WERI-Rb-1 (cell line): ENCODE measurements around the gene NTNG1.

Experiments
- DNase-seq: peaks from one replicate; pipeline ENCODE4 v3.0.0-alpha.2; 2020
- H3K27ac ChIP-seq: fragments of 250-450 bp; sonication (Bioruptor Pico); 2 replicates; pipeline ENCODE4 v1.5.1; 2020; ENCODE audit warnings: mild to moderate bottlenecking, moderate library complexity
- H3K27me3 ChIP-seq: fragments of 250-450 bp; sonication (Bioruptor Pico); 2 replicates; pipeline ENCODE4 v1.5.1; 2021; ENCODE audit warnings: mild to moderate bottlenecking, low read depth, moderate library complexity; ENCODE audit not compliant: insufficient read depth, severe bottlenecking
- H3K36me3 ChIP-seq: fragments of 250-450 bp; sonication (Bioruptor Pico); 2 replicates; pipeline ENCODE4 v1.5.1; 2020; ENCODE audit warnings: mild to moderate bottlenecking, moderate library complexity
- H3K4me3 ChIP-seq: 2 replicates; pipeline ENCODE4 v1.5.1; 2011; ENCODE audit warnings: low read depth, mild to moderate bottlenecking, control low read depth, low read length
- H3K9me3 ChIP-seq: fragments of 250-450 bp; sonication (Bioruptor Pico); 2 replicates; pipeline ENCODE4 v1.5.1; 2021; ENCODE audit warnings: mild to moderate bottlenecking, moderate library complexity; ENCODE audit not compliant: severe bottlenecking
- TF ChIP-seq, protein P1 (sequence below): IDR thresholded peaks from 2 replicates; pipeline ENCODE4 v1.5.1; 2011; ENCODE audit warnings: low read depth, mild to moderate bottlenecking, control low read depth, inconsistent platforms, low read length

NTNG1 gene

GRCh38 chr1:107318932-107319331 lies 178.1 kb downstream of the NTNG1 start:
- DNase-seq, result peak; percentile 11

DNA sequence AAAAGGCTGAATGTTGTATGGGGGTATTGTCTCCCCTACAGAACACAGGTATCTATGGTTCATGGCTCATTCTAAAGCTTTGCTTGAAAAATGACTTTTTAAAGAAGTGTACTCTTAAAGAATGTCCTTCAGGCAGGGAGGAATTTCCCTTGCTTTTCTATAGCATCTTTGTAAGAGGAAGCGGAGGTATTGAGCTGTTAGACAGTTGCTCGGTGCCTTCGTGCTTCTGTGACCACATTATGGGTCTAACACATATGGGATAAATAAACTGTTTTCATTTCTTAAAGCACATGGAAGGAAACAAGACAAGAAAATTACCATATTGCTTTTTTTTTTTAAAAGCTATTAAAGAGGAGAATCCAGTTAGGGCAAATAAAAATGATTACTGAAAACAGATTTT lies 182.9 kb downstream of the NTNG1 start:
- Histone ChIP-seq H3K9me3 (no peaks in the 10 kb centered on the region), H3K27ac (no peak overlapping the region), H3K27me3 (no peaks in the 10 kb centered on the region), H3K36me3 (no peaks in the 10 kb centered on the region), H3K4me3 (no peak overlapping the region)
- DNase-seq, result no peak
- TF ChIP-seq, protein P1, sequence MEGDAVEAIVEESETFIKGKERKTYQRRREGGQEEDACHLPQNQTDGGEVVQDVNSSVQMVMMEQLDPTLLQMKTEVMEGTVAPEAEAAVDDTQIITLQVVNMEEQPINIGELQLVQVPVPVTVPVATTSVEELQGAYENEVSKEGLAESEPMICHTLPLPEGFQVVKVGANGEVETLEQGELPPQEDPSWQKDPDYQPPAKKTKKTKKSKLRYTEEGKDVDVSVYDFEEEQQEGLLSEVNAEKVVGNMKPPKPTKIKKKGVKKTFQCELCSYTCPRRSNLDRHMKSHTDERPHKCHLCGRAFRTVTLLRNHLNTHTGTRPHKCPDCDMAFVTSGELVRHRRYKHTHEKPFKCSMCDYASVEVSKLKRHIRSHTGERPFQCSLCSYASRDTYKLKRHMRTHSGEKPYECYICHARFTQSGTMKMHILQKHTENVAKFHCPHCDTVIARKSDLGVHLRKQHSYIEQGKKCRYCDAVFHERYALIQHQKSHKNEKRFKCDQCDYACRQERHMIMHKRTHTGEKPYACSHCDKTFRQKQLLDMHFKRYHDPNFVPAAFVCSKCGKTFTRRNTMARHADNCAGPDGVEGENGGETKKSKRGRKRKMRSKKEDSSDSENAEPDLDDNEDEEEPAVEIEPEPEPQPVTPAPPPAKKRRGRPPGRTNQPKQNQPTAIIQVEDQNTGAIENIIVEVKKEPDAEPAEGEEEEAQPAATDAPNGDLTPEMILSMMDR, result no peak

More at GRCh38 chr1:107318932-107319331, 178.1 kb downstream of the NTNG1 start:
- TF ChIP-seq, protein P1, result no peak
- Histone ChIP-seq H3K4me3 (no peak overlapping the region), H3K27ac (no peak overlapping the region), H3K9me3 (no peaks in the 10 kb centered on the region), H3K27me3 (no peaks in the 10 kb centered on the region), H3K36me3 (no peaks in the 10 kb centered on the region)

GRCh38 chr1:107326824-107327445 lies 186.1 kb downstream of the NTNG1 start:
- TF ChIP-seq, protein P1, result no peak
- Histone ChIP-seq H3K4me3 (no peak overlapping the region), H3K27me3 (no peaks in the 10 kb centered on the region), H3K36me3 (no peaks in the 10 kb centered on the region), H3K27ac (peak overlapping the region; percentile 60), H3K9me3 (no peaks in the 10 kb centered on the region)
- peak; percentile 86 for DNase-seq

DNA sequence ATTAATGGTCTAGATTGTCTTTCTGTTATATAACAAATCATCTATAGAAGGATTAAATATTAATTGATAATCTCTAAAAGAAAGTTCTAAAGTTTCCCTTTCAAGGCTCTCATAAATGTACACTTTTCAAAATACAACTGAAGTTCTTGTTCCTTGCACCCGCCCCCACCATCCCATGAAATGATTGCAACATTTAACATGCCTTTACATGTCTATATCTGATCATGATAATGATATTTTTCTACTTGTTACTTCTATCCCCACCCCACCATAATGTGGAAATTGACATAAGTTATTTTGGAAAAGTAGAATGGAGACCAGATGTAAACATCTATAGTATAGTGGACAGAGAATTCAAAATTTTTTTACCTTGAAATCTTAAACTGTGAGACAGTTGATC lies 186.6 kb downstream of the NTNG1 start:
- TF ChIP-seq, protein P1, result no peak
- no peak for DNase-seq
- no peaks in the 10 kb centered on the region for H3K9me3 ChIP-seq
- H3K27ac ChIP-seq, result peak overlapping the region; percentile 60
- no peak overlapping the region for H3K4me3 ChIP-seq
- H3K27me3 ChIP-seq, result no peaks in the 10 kb centered on the region
- H3K36me3 ChIP-seq, result no peaks in the 10 kb centered on the region

DNA sequence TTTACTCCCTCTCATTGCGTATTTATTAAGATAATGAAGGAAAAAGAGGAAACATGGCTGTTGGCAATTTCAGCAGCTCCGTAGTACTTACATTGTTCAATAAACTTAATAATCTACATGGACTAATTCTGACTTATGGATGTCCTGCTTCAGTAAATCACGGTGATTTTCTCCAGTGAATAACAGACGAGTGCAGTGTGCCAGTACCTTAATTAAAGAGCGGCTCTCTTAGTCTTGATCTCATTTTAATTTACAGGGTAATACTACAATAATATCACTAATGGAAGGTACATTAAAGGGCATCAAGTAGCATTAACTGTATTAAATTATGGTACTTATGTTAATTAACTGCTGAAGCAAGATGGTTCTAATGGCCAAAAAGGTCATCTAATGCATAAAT lies 187.2 kb downstream of the NTNG1 start:
- no peaks in the 10 kb centered on the region for H3K9me3 ChIP-seq

More for the DNA sequence above, 187.2 kb downstream of the NTNG1 start:
- Histone ChIP-seq H3K4me3 (no peak overlapping the region; the same call in 1 of the 2 replicates), H3K36me3 (no peaks in the 10 kb centered on the region), H3K27ac (peak overlapping the region; percentile 60), H3K27me3 (no peaks in the 10 kb centered on the region)
- TF ChIP-seq, protein P1, result no peak
- peak; percentile 48 for DNase-seq
